COLO668 (cell line): ENCODE measurements around the gene DCTN3.

Source experiments
- DNase-seq: peaks from one replicate; lab custom pipeline; 2025; ENCODE audit not compliant: unreplicated experiment; lab: John Stamatoyannopoulos, UW

The DCTN3 gene

GRCh38 chr9:34575241-34575640 is 45.1 kb downstream of the DCTN3 start:
- DNase-seq, result no peak

DNA sequence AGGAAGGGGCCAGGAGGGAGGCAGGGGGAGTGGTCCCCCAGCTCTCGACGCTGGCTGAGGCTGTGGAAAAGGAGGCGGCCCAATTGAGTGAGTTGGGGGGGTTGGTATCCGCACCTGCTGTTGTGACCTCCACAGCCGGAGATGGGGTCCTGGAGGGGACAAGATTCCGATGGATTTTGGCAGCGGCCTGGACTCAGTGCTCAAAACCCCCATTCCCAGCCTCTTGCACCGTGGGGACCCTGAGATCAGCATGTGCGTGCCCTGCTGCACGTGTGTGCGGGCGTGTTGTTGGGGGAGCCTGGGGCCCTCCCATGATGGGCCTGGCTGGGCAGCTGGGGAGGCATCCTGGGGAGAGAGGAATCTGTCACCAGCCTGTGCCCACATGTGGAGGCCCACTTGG is 45.7 kb downstream of the DCTN3 start:
- DNase-seq, result no peak

GRCh38 chr9:34573599-34574325 is 46.5 kb downstream of the DCTN3 start:
- no peak for DNase-seq

GRCh38 chr9:34572628-34573027 is 47.7 kb downstream of the DCTN3 start:
- DNase-seq, result no peak

DNA sequence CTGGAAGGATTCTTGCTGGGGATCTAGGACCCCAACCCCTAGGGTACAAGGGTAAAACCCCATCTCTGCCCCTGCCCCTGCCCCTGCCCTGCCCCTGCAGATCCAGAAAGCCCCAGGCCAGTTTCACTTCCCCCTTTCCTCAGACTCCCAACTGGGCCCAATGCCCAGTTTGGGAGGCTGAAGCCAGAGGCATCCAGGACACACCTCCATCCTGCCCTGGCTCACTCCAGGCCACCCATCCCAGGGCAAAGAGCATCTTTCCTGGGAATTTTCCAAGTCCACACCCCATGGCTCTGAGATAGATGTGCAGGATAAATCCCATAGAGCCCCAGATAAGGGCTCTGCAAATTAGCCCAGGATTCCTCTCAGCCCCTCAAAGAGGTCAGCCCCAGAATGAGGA is 48.2 kb downstream of the DCTN3 start:
- DNase-seq, result no peak

GRCh38 chr9:34571481-34571810 is 48.8 kb downstream of the DCTN3 start:
- no peak for DNase-seq

- no peak for DNase-seq
Measured at GRCh38 chr9:34570809-34571480, 49.4 kb downstream of the DCTN3 start.

DNA sequence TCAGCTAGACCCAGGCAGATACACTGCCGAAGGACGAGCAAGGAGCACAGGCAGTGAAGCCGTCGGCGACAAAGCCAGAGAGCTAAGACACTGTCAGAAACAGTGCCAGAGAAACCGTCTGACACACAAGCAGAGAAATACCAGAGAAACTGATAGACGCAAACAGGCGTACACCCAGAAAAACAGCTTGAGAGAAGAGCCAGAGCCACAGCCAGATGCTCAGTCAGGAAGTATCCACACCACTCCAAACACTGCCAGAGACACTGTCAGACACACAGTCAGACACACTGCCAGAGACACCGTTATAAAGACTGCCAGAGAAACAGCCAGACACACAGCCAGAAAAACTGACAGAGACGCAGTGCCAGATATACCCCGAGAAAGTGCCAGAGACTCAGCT is 49.9 kb downstream of the DCTN3 start:
- no peak for DNase-seq

DNA sequence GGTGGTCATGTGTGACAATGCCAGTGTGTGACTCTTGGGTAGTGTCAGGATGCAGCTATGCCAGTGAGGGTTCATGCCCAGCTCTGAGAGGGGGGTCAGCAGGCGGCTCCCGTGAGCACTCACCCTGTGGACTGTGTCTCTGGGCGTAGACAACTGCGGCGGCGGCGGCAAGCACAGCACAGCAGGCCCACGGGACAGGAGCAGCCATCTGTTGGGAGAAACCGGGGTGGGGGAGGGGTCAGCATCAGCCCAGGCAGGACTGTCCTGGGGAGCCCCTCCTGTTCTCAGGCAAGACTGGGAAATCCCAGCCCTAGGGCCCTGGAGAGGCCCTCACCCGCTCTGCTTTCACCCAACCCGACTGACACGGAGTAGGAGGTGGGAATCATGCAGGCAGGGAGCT is 51.5 kb downstream of the DCTN3 start:
- DNase-seq, result no peak

DNA sequence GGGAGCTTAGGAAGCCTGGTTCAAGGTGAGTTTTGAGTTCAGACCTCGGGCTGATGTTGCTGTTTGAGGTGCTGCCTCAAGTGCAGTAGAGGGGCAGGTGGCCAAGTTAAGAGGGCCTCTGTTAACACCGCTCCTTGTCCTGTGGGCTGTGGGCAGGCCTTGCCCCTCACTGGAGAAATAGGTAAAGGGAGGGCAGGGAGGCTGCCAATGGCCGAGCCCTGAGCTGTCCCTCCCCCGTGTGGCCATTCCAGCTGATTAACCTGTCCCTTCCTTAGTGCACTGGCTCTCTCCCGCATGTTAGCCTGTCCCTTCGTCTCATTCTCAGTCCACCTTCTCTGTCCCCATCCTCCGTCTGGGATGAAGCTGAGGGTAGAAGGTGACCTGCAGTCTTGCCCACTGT is 52.2 kb downstream of the DCTN3 start:
- DNase-seq, result no peak

DNA sequence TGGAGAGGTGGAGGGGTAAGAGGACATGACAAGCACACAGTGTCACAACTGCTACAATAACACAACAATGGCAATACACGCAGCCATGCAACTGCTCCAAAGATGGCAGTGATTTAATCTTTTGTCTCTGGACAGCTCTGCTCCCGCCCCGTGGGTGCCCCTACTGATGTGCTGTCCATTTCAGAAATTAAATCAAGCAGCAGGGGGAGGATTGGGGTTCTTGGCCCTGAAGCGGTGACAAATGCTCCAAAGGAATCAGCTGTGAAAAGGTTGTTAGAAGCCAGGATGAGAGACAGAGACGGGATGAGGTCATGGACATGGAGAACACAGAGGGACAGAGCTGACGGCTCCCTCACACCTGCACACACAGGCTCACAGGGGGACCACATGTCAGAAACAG is 53.3 kb downstream of the DCTN3 start:
- DNase-seq, result no peak

GRCh38 chr9:34566322-34566721 is 54.0 kb downstream of the DCTN3 start:
- no peak for DNase-seq

DNA sequence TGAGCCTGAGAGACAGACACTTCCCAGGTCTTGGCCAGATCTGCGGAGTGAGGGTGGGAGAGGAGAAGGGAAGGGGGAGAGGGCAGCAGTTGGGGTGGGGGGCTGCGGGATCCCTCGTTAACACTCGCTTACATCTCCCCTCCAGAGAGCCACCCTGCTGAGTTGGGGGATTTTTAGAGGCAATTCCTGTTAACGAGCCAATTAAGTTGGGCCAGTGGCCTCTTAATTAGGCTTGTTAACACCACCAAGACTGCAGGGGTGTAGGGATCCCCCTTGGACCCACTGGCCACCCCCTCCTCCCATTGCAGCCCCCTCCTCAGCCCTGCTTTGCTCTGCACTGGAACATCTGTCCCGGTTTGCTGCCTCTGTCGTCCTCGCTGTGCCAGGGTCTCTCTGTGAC is 54.4 kb downstream of the DCTN3 start:
- no peak for DNase-seq

GRCh38 chr9:34564617-34565016 is 55.7 kb downstream of the DCTN3 start:
- no peak for DNase-seq
